ENCODE data around the gene ELF2. TPM values are rescaled to one million over a fixed set of nuclear protein-coding genes. Genes with fewer than 3 reads are reported as not detected.
A peak's percentile ranks its signal among the peaks of the same experiment; 100 is the strongest.
"Not testable (repeated sequence)": the region's sequence is repeated elsewhere in the genome, so short reads cannot be mapped to it uniquely, and the experiment has no call there.

The ELF2 gene
- polyA plus RNA-seq (2013, experiment 1 of 2; ENCODE audit: insufficient read length), result 18.5 TPM
- polyA plus RNA-seq (2013, experiment 2 of 2; ENCODE audit: insufficient read length), result 16.9 TPM

DNA sequence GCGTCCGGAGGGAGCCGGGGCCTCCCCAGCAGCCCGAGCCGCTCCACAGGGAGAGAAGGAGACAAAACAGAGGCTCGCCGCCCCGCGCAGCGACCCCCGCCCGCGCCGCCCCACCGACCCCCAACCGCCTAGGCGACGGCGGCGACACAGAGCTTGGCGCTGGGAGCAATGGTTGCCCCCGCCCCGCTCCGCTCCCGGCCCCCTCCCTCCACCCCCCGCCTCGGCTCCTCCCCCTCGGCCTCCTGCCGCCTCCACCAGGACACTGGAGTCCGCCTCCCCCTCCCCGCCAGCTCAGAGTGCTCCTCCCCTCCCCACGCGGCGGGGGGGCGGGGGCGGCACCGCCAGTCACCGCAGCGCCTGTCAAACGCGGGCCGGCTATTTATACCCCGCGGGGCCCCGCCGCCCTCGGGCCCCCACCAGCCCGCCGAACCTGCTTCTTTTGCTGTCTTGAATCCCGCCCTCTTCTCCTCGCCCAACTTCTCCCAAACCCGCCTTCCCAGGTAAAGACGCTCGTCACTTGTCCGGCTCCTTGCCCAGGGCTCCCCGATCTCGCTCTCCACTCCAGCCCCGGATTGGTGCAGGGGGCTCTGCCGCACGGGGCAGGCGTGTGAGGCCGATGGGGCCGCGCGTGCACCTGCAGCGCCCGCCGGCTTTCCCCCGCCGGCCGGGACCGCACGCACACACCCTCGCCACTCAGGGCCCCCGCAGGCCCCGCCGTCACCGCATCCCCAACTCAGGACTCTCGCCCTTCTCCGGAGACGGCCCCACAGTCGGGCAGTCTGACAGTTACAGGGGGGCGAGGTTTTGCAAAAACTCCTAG is at the start of gene ELF2:
TSS of gene ELF2 (minus strand) at position 170 of the 820 bp plus-strand sequence. CDS start 39,517 bp downstream, outside the sequence.
- DNase-seq, result peak; percentile 90

- peak; percentile 58 for DNase-seq
Measured at GRCh38 chr4:139223682-139224317, 46.8 kb upstream of the ELF2 start.

DNA sequence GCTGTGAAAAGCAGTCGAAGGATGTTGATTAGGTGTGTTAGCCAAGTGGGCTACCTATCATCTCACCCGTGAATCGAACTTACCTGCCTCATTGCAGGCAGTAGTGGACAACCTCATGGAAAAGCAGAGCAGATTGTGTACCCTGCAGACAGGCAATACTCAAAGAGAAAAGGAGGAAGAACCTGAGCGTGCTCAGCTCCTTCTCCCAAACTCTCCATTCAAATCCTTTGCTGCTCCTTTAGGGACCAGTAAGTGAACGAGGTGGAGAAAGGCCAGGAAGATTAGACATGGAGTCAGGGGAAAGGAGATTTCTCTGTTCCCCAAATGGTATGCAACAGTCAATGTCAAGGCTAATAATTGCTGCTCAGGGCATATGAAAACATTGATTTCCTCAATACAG is 45.2 kb upstream of the ELF2 start:
- DNase-seq, result no peak

GRCh38 chr4:139221687-139222086 is 44.7 kb upstream of the ELF2 start:
- no peak for DNase-seq

- no peak for DNase-seq
Measured at GRCh38 chr4:139219450-139220055, 42.5 kb upstream of the ELF2 start.

GRCh38 chr4:139214039-139214534 is 37.1 kb upstream of the ELF2 start:
- no peak for DNase-seq

DNA sequence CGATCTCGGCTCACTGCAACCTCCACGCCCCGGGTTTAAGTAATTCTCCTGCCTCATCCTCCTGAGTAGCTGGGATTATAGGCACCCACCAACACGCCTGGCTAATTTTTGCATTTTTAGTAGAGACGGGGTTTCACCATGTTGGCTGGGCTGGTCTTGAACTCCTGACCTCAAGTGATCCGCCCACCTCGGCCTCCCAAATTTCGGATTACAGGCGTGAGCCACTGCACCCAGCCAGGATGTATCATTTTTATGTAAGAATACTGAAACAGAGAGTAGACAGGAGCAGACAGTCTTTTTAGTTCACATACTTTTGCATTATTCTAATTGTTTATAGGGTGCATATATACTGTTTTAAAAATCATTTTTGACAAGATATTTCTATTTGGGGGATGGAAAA is 36.6 kb upstream of the ELF2 start:
- not testable (repeated sequence) for DNase-seq

DNA sequence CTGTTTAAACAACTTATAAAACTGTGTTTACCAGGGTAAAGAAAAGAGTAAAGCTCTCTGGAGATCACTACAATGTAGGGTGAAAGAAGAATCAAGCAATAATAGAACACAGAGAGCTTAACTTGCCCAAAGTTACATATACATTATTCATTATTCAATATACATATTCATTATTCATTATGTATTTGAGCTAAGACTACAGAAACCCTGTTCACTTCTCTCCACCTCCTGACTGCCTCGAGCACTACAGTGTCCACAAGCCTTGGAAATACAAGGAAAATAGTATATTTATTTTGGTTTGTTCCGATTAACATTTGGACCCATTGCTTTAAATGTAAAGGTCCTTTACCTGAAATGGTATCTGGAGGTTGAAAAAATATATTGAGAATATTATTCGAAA is 35.9 kb upstream of the ELF2 start:
- no peak for DNase-seq

DNA sequence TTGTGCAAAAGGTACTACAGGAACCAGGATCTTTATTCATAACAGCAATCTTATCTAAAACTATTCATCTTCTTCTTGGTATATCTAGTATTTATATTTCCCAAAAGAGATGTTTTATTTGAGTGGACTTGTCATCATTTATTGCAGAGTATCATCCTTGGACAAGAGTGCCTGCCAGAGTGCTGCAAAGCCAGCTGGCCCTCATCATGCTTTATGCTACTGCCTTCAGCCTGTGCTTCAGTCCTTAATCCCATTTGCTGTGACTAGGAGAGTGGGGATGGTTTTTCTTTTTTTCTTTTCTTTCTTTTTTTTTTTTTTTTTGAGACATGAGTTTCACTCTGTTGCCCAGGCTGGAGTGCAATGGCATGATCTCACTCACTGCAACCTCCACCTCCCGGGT is 33.5 kb upstream of the ELF2 start:
- DNase-seq, result no peak

GRCh38 chr4:139209470-139210063 is 32.5 kb upstream of the ELF2 start:
- DNase-seq, result no peak

- DNase-seq, result peak; percentile 46
Measured at GRCh38 chr4:139208404-139208945, 31.5 kb upstream of the ELF2 start.

DNA sequence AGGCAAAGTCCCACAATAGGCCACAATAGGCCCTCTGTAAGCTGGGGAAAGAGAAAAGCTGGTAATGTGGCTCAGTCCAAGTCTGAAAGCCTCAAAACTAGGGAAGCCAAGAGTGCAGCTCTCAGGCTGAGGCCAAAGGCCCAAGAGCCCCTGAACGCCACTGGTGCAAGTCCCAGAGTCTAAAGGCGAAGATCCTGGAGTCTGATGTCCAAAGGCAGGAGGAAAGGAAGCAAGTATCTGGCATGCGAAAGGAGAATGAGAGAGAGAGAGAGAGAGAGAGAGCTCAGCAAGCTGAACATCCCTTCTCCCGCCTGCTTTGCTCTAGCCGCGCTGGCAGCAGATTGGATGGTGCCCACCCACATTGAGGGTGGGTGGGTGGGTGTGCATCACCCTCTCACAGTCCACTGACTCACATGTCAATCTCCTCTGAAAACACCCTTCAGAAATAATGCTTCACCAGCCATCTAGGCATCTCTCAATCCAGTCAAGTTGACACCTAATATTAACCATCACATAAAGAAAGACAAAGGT is 30.9 kb upstream of the ELF2 start:
- DNase-seq, result no peak

DNA sequence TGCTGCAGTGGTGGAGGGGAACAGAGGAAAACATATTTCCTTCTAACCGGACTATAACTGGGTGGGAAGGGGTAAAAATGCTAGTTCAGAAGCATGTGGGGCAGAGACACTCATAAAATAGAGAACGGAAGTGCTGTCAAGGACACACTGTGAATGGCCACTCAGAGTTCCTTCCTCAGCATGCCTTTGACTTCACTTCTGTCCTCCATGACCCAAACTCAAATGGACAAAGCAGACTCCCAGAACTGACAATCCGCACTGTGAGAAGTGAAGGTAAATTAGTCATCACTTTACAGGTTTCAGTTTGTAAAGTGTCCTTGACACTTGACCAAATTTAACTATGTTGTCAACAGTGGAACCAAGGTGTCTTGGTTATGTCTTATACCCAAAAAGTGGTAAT is 30.2 kb upstream of the ELF2 start:
- no peak for DNase-seq

DNA sequence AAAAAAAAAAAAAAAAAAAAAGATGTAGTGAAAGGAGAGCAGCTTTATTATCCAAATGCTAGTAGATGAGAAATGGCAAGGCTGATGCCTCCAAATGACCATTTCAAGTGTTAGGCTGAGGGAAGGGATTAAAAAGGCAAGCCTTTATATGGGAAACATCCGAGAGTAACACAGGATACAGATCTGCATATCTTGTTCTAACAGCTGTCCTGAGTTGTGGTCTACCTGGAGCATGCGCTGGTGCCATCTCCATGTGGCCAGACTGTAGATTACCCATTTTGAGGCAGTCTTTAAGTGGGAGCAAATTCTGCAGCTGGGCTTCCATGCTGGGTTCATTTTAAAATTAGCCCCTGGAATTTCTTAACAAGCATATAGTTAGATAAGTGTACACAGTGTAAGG is 26.0 kb upstream of the ELF2 start:
- DNase-seq, result no peak

- DNase-seq, result no peak
Measured at GRCh38 chr4:139200506-139200905, 23.5 kb upstream of the ELF2 start.

- no peak for DNase-seq
Measured at GRCh38 chr4:139200102-139200501, 23.1 kb upstream of the ELF2 start.

GRCh38 chr4:139197214-139197613 is 20.2 kb upstream of the ELF2 start:
- not testable (repeated sequence) for DNase-seq

- DNase-seq, result no peak
Measured at GRCh38 chr4:139196462-139196861, 19.4 kb upstream of the ELF2 start.

DNA sequence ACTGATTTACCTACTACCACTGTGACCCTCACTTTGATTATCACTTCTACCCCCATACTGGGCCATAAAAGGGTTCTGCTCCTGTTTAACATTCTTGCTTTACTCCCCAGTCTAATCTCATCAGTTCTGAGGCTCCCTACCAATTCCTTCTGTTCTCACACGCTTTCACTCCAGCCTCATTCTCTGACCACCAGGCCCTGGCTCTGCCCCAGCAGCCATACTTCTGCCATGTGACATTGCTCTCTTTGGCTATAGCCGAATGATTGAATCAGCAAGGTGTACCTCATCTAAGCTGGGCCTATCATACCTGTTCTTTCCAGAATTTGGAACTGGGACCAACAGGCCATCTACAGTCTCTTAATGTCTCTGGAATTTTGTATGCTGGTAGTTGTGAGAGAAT is 14.4 kb upstream of the ELF2 start:
- DNase-seq, result no peak

GRCh38 chr4:139189972-139190371 is 13.0 kb upstream of the ELF2 start:
- DNase-seq, result no peak

- no peak for DNase-seq
Measured at GRCh38 chr4:139189417-139189749, 12.4 kb upstream of the ELF2 start.

DNA sequence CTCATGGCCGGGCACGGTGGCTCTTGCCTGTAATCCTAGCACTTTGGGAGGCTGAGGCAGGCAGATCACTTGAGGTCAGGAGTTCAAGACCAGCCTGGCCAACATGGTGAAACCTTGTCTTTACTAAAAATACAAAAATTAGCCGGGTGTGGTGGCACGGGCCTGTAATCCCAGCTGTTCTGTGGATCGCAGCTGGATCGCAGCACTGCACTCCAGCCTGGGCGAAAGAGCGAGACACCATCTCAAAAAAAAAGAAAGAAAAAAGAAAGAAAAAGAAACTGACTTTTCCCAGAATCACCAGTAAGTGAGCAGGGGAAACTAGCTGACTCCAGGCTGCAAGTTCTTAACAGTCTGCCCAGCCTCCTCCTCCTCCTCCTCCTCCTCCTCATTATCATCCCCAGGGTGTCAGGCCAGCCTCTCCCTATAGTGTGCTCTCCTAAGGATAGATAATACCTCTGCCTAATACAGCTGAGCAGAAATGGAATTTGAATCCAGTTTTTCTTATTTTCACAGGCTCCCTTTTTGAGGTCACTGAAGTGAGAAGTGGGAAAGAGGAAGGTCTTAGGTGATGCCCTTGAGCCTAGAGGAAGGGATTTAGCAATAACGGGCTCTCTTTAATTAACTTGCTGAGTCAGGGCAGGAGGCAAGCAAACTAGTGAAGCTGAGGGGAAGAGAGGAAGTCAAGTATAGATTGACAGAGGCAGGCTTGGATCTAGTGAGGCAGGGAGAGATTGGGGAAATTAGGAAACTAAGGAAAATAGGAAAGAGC is 11.8 kb upstream of the ELF2 start:
- DNase-seq, result no peak
